Brain microvascular endothelial cell (primary cell): ENCODE results near the gene ST8SIA3.

Source experiments
- DNase-seq: peaks from one replicate; pipeline ENCODE4 v3.0.0-alpha.2; 2020
- H3K27ac ChIP-seq: fragments of 250-450 bp; sonication (Bioruptor Pico); 2 replicates; pipeline ENCODE4 v1.5.1; 2020; ENCODE audit warnings: mild to moderate bottlenecking, moderate library complexity
- H3K27me3 ChIP-seq: fragments of 250-450 bp; sonication (Bioruptor Pico); replicated peaks from 2 replicates; pipeline ENCODE4 v1.5.1; 2020; ENCODE audit warnings: mild to moderate bottlenecking
- H3K36me3 ChIP-seq: fragments of 250-450 bp; sonication (Bioruptor Pico); replicated peaks from 2 replicates; pipeline ENCODE4 v1.5.1; 2020; ENCODE audit warnings: mild to moderate bottlenecking
- H3K4me3 ChIP-seq: 2 replicates; pipeline ENCODE4 v1.5.1; 2011; ENCODE audit warnings: low read depth, mild to moderate bottlenecking, control low read depth, low read length, moderate library complexity
- CTCF ChIP-seq: IDR thresholded peaks from 2 replicates; pipeline ENCODE4 v1.5.1; 2011; ENCODE audit warnings: low read depth, mild to moderate bottlenecking, moderate library complexity, low read length, control low read depth, inconsistent platforms; ENCODE audit errors: missing control alignments
- in situ Hi-C: cut with HindIII; loops from 2 replicates; pipeline ENCODE4 v1.10.0; 2017; ENCODE audit warnings: low sequenced_read_pairs, low pct_ligation_motif_present

Gene ST8SIA3

DNA sequence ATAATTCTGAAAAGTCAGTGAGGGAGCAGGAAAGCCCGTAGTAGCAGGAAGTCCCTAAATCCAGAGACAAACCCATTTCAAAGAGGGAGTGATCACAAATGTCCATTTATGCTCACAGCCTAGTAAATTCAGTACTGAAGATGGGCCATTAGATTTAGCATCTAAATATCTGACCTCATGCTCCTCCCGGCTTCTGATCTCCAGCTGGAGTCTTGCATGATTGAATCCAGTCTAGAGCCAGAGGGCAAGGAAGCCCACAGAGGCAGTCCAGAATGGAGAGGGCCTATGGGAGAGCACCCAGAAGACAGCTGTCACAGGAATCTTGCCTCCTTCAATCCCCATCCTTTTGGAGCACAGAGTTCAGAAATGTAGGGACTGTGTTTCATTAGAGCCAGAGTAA lies 16.0 kb upstream of the ST8SIA3 start:
- Histone ChIP-seq H3K27me3 (no peaks in the 10 kb centered on the region), H3K4me3 (no peak overlapping the region), H3K36me3 (no peaks in the 10 kb centered on the region), H3K27ac (no peak overlapping the region)
- no peak for DNase-seq
- TF ChIP-seq CTCF = no peak
- in situ Hi-C loops = no loop called here

GRCh38 chr18:57337890-57338289 lies 14.5 kb upstream of the ST8SIA3 start:
- Histone ChIP-seq H3K36me3 (no peaks in the 10 kb centered on the region), H3K27ac (no peak overlapping the region), H3K27me3 (no peaks in the 10 kb centered on the region), H3K4me3 (no peak overlapping the region)
- in situ Hi-C loops = no loop called here
- no peak for TF ChIP-seq CTCF
- no peak for DNase-seq

GRCh38 chr18:57343833-57344232 lies 8.5 kb upstream of the ST8SIA3 start:
- Histone ChIP-seq H3K27ac (no peak overlapping the region), H3K27me3 (no peaks in the 10 kb centered on the region), H3K4me3 (no peak overlapping the region), H3K36me3 (no peaks in the 10 kb centered on the region)
- no peak for DNase-seq
- in situ Hi-C loops = no loop called here
- TF ChIP-seq CTCF = no peak

DNA sequence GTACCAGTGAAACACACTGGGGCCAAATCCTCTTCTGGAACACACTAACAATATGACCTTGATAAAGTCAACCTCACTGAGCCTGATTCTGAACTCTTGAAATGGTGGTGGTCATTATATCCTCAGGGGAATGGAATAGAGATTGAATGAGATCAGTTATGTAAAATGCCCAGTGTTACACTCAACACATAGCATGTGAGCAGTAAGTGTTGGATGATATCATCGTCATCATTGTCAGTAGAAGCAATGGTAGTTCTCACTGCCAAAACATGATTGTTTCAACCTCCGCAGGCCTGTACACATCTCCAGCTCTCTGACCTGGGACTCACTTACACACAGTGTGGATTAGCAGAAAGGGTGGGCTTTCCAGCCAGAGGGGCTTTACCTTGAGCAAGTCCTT lies 5.5 kb upstream of the ST8SIA3 start:
- TF ChIP-seq CTCF = no peak

DNA sequence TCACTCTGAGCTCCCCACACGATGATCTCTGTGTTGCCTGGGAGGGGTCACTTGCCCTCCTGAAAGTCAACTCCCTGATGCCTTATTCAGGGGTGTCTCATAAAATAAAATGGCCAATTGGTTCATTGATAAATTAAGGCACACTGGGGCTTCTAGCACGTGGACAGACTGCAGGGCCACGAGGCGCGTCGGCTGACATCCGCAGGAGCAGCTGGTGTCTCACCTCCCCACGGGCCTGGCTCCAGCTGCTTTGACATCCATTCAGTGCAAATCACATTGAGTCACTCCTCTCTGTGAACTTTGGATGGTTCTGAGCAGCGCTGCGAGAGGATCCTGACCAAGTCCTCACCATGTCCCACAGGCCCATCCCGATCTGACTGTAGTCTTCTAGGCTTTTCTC lies 4.6 kb upstream of the ST8SIA3 start:
- in situ Hi-C loops = no loop called here

More for the DNA sequence above, 5.5 kb upstream of the ST8SIA3 start:
- H3K27ac ChIP-seq = no peak overlapping the region
- peaks cover 8% of the 10 kb centered on the region for H3K27me3 ChIP-seq
- in situ Hi-C loops = no loop called here
- H3K4me3 ChIP-seq = no peak overlapping the region
- H3K36me3 ChIP-seq = no peaks in the 10 kb centered on the region
- no peak for DNase-seq

More for the DNA sequence above, 4.6 kb upstream of the ST8SIA3 start:
- TF ChIP-seq CTCF = no peak
- H3K27me3 ChIP-seq = peaks cover 12% of the 10 kb centered on the region
- H3K27ac ChIP-seq = no peak overlapping the region
- no peak overlapping the region for H3K4me3 ChIP-seq
- no peaks in the 10 kb centered on the region for H3K36me3 ChIP-seq
- no peak for DNase-seq
